H9 (cell line): ENCODE measurements around the gene LRP1. TPM values are rescaled to one million over a fixed set of nuclear protein-coding genes. Genes with fewer than 3 reads are reported as not detected.

Experiments used
- DNase-seq: peaks from one replicate; pipeline ENCODE4 v3.0.0-alpha.2; 2017
- H2AFZ ChIP-seq: one replicate; pipeline ENCODE4 v1.6.1; 2013; ENCODE audit warnings: mild to moderate bottlenecking, low read length, control low read depth, moderate library complexity
- H2AK5ac ChIP-seq: 2 replicates; pipeline ENCODE4 v1.6.1; 2013; ENCODE audit warnings: low read length, control low read depth, mixed read lengths; ENCODE audit not compliant: insufficient read length
- H2BK120ac ChIP-seq: one replicate; pipeline ENCODE4 v1.6.1; 2013; ENCODE audit warnings: low read depth, mild to moderate bottlenecking, low read length, control low read depth, inconsistent platforms; ENCODE audit not compliant: poor library complexity, severe bottlenecking
- H2BK12ac ChIP-seq: 2 replicates; pipeline ENCODE4 v1.6.1; 2013; ENCODE audit warnings: low read length, control low read depth, mixed read lengths, low read depth; ENCODE audit not compliant: insufficient read length
- H2BK15ac ChIP-seq: 2 replicates; pipeline ENCODE4 v1.6.1; 2013; ENCODE audit warnings: low read depth, low read length, control low read depth
- H2BK20ac ChIP-seq: one replicate; pipeline ENCODE4 v1.6.1; 2013; ENCODE audit warnings: low read depth, mild to moderate bottlenecking, low read length, control low read depth, inconsistent platforms; ENCODE audit not compliant: poor library complexity, severe bottlenecking
- H2BK5ac ChIP-seq: 2 replicates; pipeline ENCODE4 v1.6.1; 2013; ENCODE audit warnings: low read length, control low read depth, mixed read lengths; ENCODE audit not compliant: insufficient read length
- H3K14ac ChIP-seq: 2 replicates; pipeline ENCODE4 v1.6.1; 2013; ENCODE audit warnings: low read length, control low read depth; ENCODE audit not compliant: insufficient read depth
- H3K18ac ChIP-seq: 2 replicates; pipeline ENCODE4 v1.6.1; 2013; ENCODE audit warnings: low read depth, mild to moderate bottlenecking, mixed read lengths, low read length, control low read depth; ENCODE audit not compliant: insufficient read length
- H3K23ac ChIP-seq: 2 replicates; pipeline ENCODE4 v1.6.1; 2013; ENCODE audit warnings: low read length, control low read depth, mixed read lengths, low read depth; ENCODE audit not compliant: insufficient read length
- H3K23me2 ChIP-seq: 2 replicates; pipeline ENCODE4 v1.6.1; 2013; ENCODE audit warnings: low read depth, mild to moderate bottlenecking, mixed read lengths, low read length, control low read depth; ENCODE audit not compliant: insufficient read length, poor library complexity, severe bottlenecking
- H3K27ac ChIP-seq: 2 replicates; pipeline ENCODE4 v1.5.1; 2013; ENCODE audit warnings: low read length, control low read depth, mixed read lengths, low read depth; ENCODE audit not compliant: insufficient read length
- H3K27me3 ChIP-seq: 2 replicates; pipeline ENCODE4 v1.6.1; 2013; ENCODE audit warnings: low read length, control low read depth, inconsistent platforms; ENCODE audit not compliant: insufficient read depth
- H3K4ac ChIP-seq: 2 replicates; pipeline ENCODE4 v1.6.1; 2013; ENCODE audit warnings: low read depth, mild to moderate bottlenecking, control low read depth, inconsistent platforms, low read length, moderate library complexity
- H3K4me1 ChIP-seq: 2 replicates; pipeline ENCODE4 v1.6.1; 2013; ENCODE audit warnings: low read length, control low read depth, inconsistent platforms; ENCODE audit not compliant: insufficient read depth
- H3K4me2 ChIP-seq: 2 replicates; pipeline ENCODE4 v1.6.1; 2013; ENCODE audit warnings: low read length, control low read depth, mixed read lengths; ENCODE audit not compliant: insufficient read length, insufficient read depth
- H3K56ac ChIP-seq: 2 replicates; pipeline ENCODE4 v1.6.1; 2013; ENCODE audit warnings: low read depth, mild to moderate bottlenecking, mixed read lengths, low read length, control low read depth; ENCODE audit not compliant: insufficient read length
- H3K79me1 ChIP-seq: 2 replicates; pipeline ENCODE4 v1.6.1; 2013; ENCODE audit warnings: low read depth, mild to moderate bottlenecking, moderate library complexity, low read length, control low read depth, inconsistent platforms; ENCODE audit not compliant: insufficient read depth, poor library complexity, severe bottlenecking
- H3K79me2 ChIP-seq: 2 replicates; pipeline ENCODE4 v1.6.1; 2013; ENCODE audit warnings: low read length, control low read depth, inconsistent platforms; ENCODE audit not compliant: insufficient read depth
- H3K9ac ChIP-seq: 2 replicates; pipeline ENCODE4 v1.6.1; 2013; ENCODE audit warnings: low read length, control low read depth, mixed read lengths; ENCODE audit not compliant: insufficient read length; ENCODE audit errors: extremely low read depth
- H3K9me3 ChIP-seq: one replicate; pipeline ENCODE4 v1.6.1; 2013; ENCODE audit warnings: low read depth, low read length, inconsistent platforms; ENCODE audit not compliant: control insufficient read depth
- H3T11ph ChIP-seq: one replicate; pipeline ENCODE4 v1.6.1; 2013; ENCODE audit warnings: mild to moderate bottlenecking, low read length, control low read depth, inconsistent platforms
- H4K20me1 ChIP-seq: one replicate; pipeline ENCODE4 v1.6.1; 2013; ENCODE audit not compliant: control insufficient read depth, insufficient read length, insufficient read depth
- H4K5ac ChIP-seq: 2 replicates; pipeline ENCODE4 v1.6.1; 2013; ENCODE audit warnings: low read depth, mild to moderate bottlenecking, mixed read lengths, low read length, control low read depth; ENCODE audit not compliant: insufficient read length
- H4K8ac ChIP-seq: replicated peaks from 2 replicates; pipeline ENCODE4 v1.6.1; 2013; ENCODE audit warnings: low read length, control low read depth, mixed read lengths, low read depth; ENCODE audit not compliant: insufficient read length
- H4K91ac ChIP-seq: 2 replicates; pipeline ENCODE4 v1.6.1; 2013; ENCODE audit warnings: low read depth, mild to moderate bottlenecking, moderate library complexity, mixed read lengths, low read length, control low read depth; ENCODE audit not compliant: insufficient read length
- H3K27ac Mint-ChIP-seq, 3 experiments: 2 replicates in 2 of 3; 3 replicates in 1 of 3; pipeline ENCODE4 v1.8.0; 2020 to 2021; ENCODE audit warnings: mixed read lengths in 3 of 3, mild to moderate bottlenecking in 1 of 3, moderate library complexity in 1 of 3
- H3K27me3 Mint-ChIP-seq: 2 replicates; pipeline ENCODE4 v1.8.0; 2021; ENCODE audit warnings: low read depth, mild to moderate bottlenecking, moderate library complexity, mixed read lengths
- H3K36me3 Mint-ChIP-seq, 3 experiments: 2 replicates in 2 of 3; 3 replicates in 1 of 3; pipeline ENCODE4 v1.8.0; 2020 to 2021; ENCODE audit warnings: low read depth in 3 of 3, mixed read lengths in 3 of 3; ENCODE audit not compliant: insufficient read depth in 1 of 3
- H3K4me1 Mint-ChIP-seq, 2 experiments: 2 replicates each; pipeline ENCODE4 v1.8.0; 2020; ENCODE audit warnings: mixed read lengths in 2 of 2
- H3K4me3 Mint-ChIP-seq, 2 experiments: 2 replicates in 1 of 2; 3 replicates in 1 of 2; pipeline ENCODE4 v1.8.0; 2020 to 2021; ENCODE audit warnings: mild to moderate bottlenecking in 2 of 2, mixed read lengths in 2 of 2, moderate library complexity in 1 of 2
- H3K9me3 Mint-ChIP-seq, 2 experiments: 2 replicates in 1 of 2; 3 replicates in 1 of 2; pipeline ENCODE4 v1.8.0; 2020; ENCODE audit warnings: mild to moderate bottlenecking in 2 of 2, mixed read lengths in 2 of 2, moderate library complexity in 1 of 2
- CTCF ChIP-seq: fragments of 200-600 bp; sonication (generic); conservative IDR thresholded peaks from 3 replicates; pipeline ENCODE4 v1.8.0; 2021; ENCODE audit warnings: antibody characterized with exemption, mild to moderate bottlenecking
- WGBS: extraction: QIAGEN DNeasy Blood & Tissue Kit; methylation state at CpG from one replicate; pipeline ENCODE4 v1.1.7; 2013; ENCODE audit warnings: missing lambda C conversion rate, low lambda C conversion rate, mixed read lengths; ENCODE audit not compliant: insufficient read length; ENCODE audit errors: extremely low coverage; 5-methylcytosine and 5-hydroxymethylcytosine counted together
- total RNA-seq: library from RNA; stranded (reverse); gene quantifications from 2 replicates; pipeline ENCODE4 v1.2.1, GENCODE V29; 2021

The LRP1 gene
- total RNA-seq, 1 experiment from 2014 or later = 115 TPM

- H3K27me3 Mint-ChIP-seq = no peaks in the 10 kb centered on the region
- no peak overlapping the region for H3K4ac ChIP-seq
- H3K4me3 Mint-ChIP-seq = no peak overlapping the region
- H3K27ac ChIP-seq = no peak overlapping the region
- H3K4me2 ChIP-seq = no peak overlapping the region
- peaks cover 30 to 35% of the 10 kb centered on the region in 2 experiments for H3K4me1 Mint-ChIP-seq
- H3K9ac ChIP-seq = no peak overlapping the region
- no peaks in the 10 kb centered on the region for H3K9me3 Mint-ChIP-seq
- WGBS = no CpG with 5 or more reads among the region's 13 CpGs
- 0 out of 2 replicates have a peak, but pooled peaks cover 3% of the 10 kb centered on the region for H3K79me2 ChIP-seq
- peak overlapping the region in 1 of 3 experiments; percentile 70; a peak in 2 of 7 replicates for H3K27ac Mint-ChIP-seq
- no peak overlapping the region for H4K8ac ChIP-seq
- no peaks in the 10 kb centered on the region for H3K27me3 ChIP-seq
- H2BK5ac ChIP-seq = no peak overlapping the region
- H2AFZ ChIP-seq = no peak overlapping the region
- TF ChIP-seq CTCF = no peak
- H2BK12ac ChIP-seq = no peak overlapping the region
- no peaks in the 10 kb centered on the region for H3K9me3 ChIP-seq
- peaks cover 5% of the 10 kb centered on the region for H3K79me1 ChIP-seq
- no peak overlapping the region for H4K5ac ChIP-seq
- no peak overlapping the region for H2BK20ac ChIP-seq
- H3K36me3 Mint-ChIP-seq = peaks cover 20 to 60% (median 55%) of the 10 kb centered on the region in 3 experiments; a peak in 6 of 7 replicates
- H3K14ac ChIP-seq = no peak overlapping the region
- no peak for DNase-seq
- no peaks in the 10 kb centered on the region for H3K23me2 ChIP-seq
- H3K18ac ChIP-seq = no peak overlapping the region
- H4K91ac ChIP-seq = no peak overlapping the region
- no peak overlapping the region for H2BK15ac ChIP-seq
- no peak overlapping the region for H3T11ph ChIP-seq
- H2BK120ac ChIP-seq = no peak overlapping the region
- H3K4me1 ChIP-seq = peaks cover 4% of the 10 kb centered on the region
- H3K56ac ChIP-seq = no peak overlapping the region
- H2AK5ac ChIP-seq = no peak overlapping the region
- no peak overlapping the region for H3K23ac ChIP-seq
- no peaks in the 10 kb centered on the region for H4K20me1 ChIP-seq
Observed at GRCh38 chr12:57138526-57139272, 10.4 kb downstream of the LRP1 start.
